OCI-LY7 (cell line): ENCODE results near the gene TTC28. TPM values are rescaled to one million over a fixed set of nuclear protein-coding genes. Genes with fewer than 3 reads are reported as not detected.

ENCODE experiments used
- BruUV-seq: library from RNA; stranded (reverse); fragments of 400-500 nt; replicated peaks from 2 replicates; lab custom pipeline; 2021; lab: Mats Ljungman, UMichigan
- CTCF ChIA-PET: fragments of 300-600 bp; sonication (Branson Sonifier 250); formaldehyde crosslinking; loops from one replicate; lab custom pipeline; 2022; ENCODE audit warnings: antibody characterized with exemption; ENCODE audit not compliant: unreplicated experiment; lab: Charles Lee
- POLR2A ChIA-PET: fragments of 300-600 bp; sonication (Branson Sonifier 250); formaldehyde crosslinking; loops from one replicate; lab custom pipeline; 2022; ENCODE audit warnings: antibody characterized with exemption; lab: Charles Lee
- DNase-seq: peaks from one replicate; pipeline ENCODE4 v3.0.0-alpha.2; 2015; ENCODE audit warnings: low spot score
- H2AFZ ChIP-seq: fragments of 200-600 bp; sonication (generic), shearing (Covaris generic); 2 replicates; pipeline ENCODE4 v1.6.1; 2014; ENCODE audit warnings: mild to moderate bottlenecking, antibody characterized with exemption, low read length, moderate library complexity
- H3K27ac ChIP-seq: fragments of 200-600 bp; sonication (generic); 2 replicates; pipeline ENCODE4 v1.5.1; 2014; ENCODE audit warnings: mixed run types, low read depth, mild to moderate bottlenecking, moderate library complexity, low read length, inconsistent platforms; ENCODE audit not compliant: poor library complexity, severe bottlenecking
- H3K36me3 ChIP-seq: fragments of 200-600 bp; sonication (generic); 2 replicates; pipeline ENCODE4 v1.6.1; 2014; ENCODE audit warnings: mild to moderate bottlenecking, antibody characterized with exemption, low read length, moderate library complexity, mixed read lengths; ENCODE audit not compliant: insufficient read depth
- H3K4me1 ChIP-seq: fragments of 200-600 bp; sonication (generic); 2 replicates; pipeline ENCODE4 v1.5.1; 2014; ENCODE audit warnings: mild to moderate bottlenecking, low read length; ENCODE audit not compliant: insufficient read depth, poor library complexity, severe bottlenecking
- H3K4me2 ChIP-seq: fragments of 200-600 bp; sonication (generic); 2 replicates; pipeline ENCODE4 v1.6.1; 2014; ENCODE audit warnings: mild to moderate bottlenecking, low read length
- H3K4me3 ChIP-seq: fragments of 200-600 bp; sonication (generic); 2 replicates; pipeline ENCODE4 v1.5.1; 2014; ENCODE audit warnings: mild to moderate bottlenecking, low read depth, low read length; ENCODE audit not compliant: poor library complexity, severe bottlenecking
- H3K79me2 ChIP-seq: fragments of 200-600 bp; sonication (generic); 2 replicates; pipeline ENCODE4 v1.6.1; 2016; ENCODE audit warnings: low read depth, mild to moderate bottlenecking, low read length, moderate library complexity, mixed read lengths; ENCODE audit not compliant: insufficient read depth
- H3K9me2 ChIP-seq: fragments of 200-600 bp; sonication (generic); 2 replicates; pipeline ENCODE4 v1.6.1; 2016; ENCODE audit warnings: mild to moderate bottlenecking, low read length, mixed read lengths; ENCODE audit not compliant: insufficient read depth
- H3K9me3 ChIP-seq: fragments of 200-600 bp; sonication (generic); 2 replicates; pipeline ENCODE4 v1.6.1; 2014; ENCODE audit warnings: mild to moderate bottlenecking, mixed run types, low read length, mixed read lengths
- H4K20me1 ChIP-seq: fragments of 200-600 bp; sonication (generic); 2 replicates; pipeline ENCODE4 v1.6.1; 2014; ENCODE audit warnings: mild to moderate bottlenecking, antibody characterized with exemption, low read length, moderate library complexity, mixed read lengths; ENCODE audit not compliant: insufficient read depth
- CTCF ChIP-seq: fragments of 200-600 bp; sonication (generic); conservative IDR thresholded peaks from 2 replicates; pipeline ENCODE4 v1.5.1; 2014; ENCODE audit warnings: mild to moderate bottlenecking, antibody characterized with exemption, low read length, moderate library complexity, mixed read lengths
- EZH2phosphoT487 ChIP-seq: fragments of 200-600 bp; sonication (generic); IDR thresholded peaks from 2 replicates; pipeline ENCODE4 v1.6.1; 2018; ENCODE audit warnings: low read depth, borderline replicate concordance, mild to moderate bottlenecking, mixed run types, antibody characterized with exemption, low read length, moderate library complexity, mixed read lengths
- intact Hi-C: fragments of 100-400 bp; cut with micrococcal nuclease; formaldehyde crosslinking; loops from one replicate; pipeline ENCODE4 v1.10.0; 2022; ENCODE audit not compliant: unreplicated experiment
- total RNA-seq, 2 experiments: library from RNA; depleted of rRNA in 1 of 2; stranded (reverse); fragments of >200 nt in 1 of 2; shearing (Covaris generic) in 1 of 2; gene quantifications; 2 replicates each; pipeline ENCODE4 v1.2.3, GENCODE V29; 2014 to 2022

TTC28 gene
- total RNA-seq, 2 experiments from 2014 or later = under 0.01 to 0.55 TPM

DNA sequence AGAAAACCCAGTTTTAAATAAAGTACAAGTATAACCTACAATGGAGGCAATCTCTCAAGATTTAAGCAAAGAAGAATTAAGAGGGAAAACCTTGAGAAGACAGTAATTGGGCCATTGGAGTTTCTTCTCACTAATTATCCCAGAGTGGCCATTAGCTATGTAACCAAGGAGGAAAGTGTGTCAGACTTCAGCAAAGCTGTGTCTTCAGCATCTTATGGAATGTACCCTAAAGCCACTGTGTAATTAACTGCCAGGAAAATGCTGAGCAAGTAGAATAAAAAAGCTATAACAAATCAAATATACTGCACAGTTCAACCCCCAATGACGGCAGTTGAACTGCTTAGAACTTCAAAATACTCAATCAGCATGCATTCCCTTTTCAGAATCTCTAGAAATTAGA, 261.6 kb downstream of the TTC28 start:
- H2AFZ ChIP-seq = no peak overlapping the region
- no TSS peak for BruUV-seq
- no peaks in the 10 kb centered on the region for H4K20me1 ChIP-seq
- no peak for DNase-seq
- H3K79me2 ChIP-seq = no peaks in the 10 kb centered on the region
- H3K4me3 ChIP-seq = no peak overlapping the region
- H3K4me1 ChIP-seq = no peaks in the 10 kb centered on the region
- no peak overlapping the region for H3K4me2 ChIP-seq
- CTCF ChIA-PET = no interaction called here
- intact Hi-C loops = no loop called here
- POLR2A ChIA-PET = interaction anchor here (1.2 kb wide), 1 partner anchor 21 kb away, joined by 3 read pairs; no protein-coding TSS in a partner anchor
- no peaks in the 10 kb centered on the region for H3K36me3 ChIP-seq
- H3K27ac ChIP-seq = no peak overlapping the region
- H3K9me3 ChIP-seq = no peaks in the 10 kb centered on the region
- TF ChIP-seq CTCF (no peak), EZH2phosphoT487 (no peak)
- H3K9me2 ChIP-seq = no peaks in the 10 kb centered on the region

DNA sequence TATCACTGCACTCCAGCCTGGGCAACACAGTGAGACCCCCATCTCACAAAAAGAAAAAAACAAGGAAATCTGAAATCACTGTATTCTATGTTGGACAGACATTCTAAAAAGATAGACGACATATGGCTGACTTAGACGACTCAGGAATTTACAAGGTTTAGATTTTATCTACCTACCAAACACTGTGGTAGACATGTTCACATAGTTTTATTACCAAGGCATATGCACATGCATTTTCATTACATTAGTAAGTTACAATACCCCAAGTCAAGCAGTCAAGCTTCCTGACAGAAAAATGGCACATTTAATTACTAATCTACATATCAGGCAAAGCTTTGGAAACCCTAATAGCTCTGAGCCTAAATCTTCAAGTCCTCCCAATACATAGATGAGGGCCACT, 262.2 kb downstream of the TTC28 start:
- Histone ChIP-seq H3K9me2 (no peaks in the 10 kb centered on the region), H2AFZ (no peak overlapping the region), H3K4me1 (no peaks in the 10 kb centered on the region), H3K27ac (no peak overlapping the region), H3K36me3 (no peaks in the 10 kb centered on the region), H3K4me3 (no peak overlapping the region), H3K4me2 (no peak overlapping the region), H4K20me1 (no peaks in the 10 kb centered on the region), H3K9me3 (no peaks in the 10 kb centered on the region), H3K79me2 (no peaks in the 10 kb centered on the region)
- no TSS peak for BruUV-seq
- no peak for DNase-seq
- TF ChIP-seq CTCF (no peak), EZH2phosphoT487 (no peak)
- ChIA-PET CTCF (no interaction called here), POLR2A (interaction anchor here (1.2 kb wide), 1 partner anchor 20 kb away, joined by 3 read pairs; no protein-coding TSS in a partner anchor)
- intact Hi-C loops = no loop called here

DNA sequence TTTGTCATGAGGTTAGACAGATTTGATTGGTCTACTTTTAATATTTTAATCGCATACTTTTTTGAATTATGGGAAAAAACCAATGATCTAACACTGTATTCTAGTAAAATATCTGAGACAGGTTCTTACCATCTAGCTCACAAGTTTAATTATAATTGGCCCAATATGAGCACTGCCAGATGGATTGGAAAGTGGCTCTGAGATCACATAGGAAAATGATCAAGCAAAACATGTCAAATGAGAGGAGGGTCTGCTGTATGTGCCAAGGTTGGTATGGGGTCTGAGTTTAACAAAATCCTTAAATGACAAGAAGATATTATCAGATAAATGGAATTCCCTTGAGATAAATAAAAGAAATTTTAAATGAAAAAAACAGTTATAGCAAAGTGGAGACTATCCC, 264.7 kb downstream of the TTC28 start:
- Histone ChIP-seq H3K27ac (no peak overlapping the region), H3K9me2 (no peaks in the 10 kb centered on the region), H3K4me1 (no peaks in the 10 kb centered on the region), H2AFZ (no peak overlapping the region), H4K20me1 (no peaks in the 10 kb centered on the region), H3K36me3 (no peaks in the 10 kb centered on the region), H3K4me3 (no peak overlapping the region), H3K4me2 (no peak overlapping the region), H3K79me2 (no peaks in the 10 kb centered on the region), H3K9me3 (no peaks in the 10 kb centered on the region)
- ChIA-PET POLR2A (no interaction called here), CTCF (no interaction called here)
- TF ChIP-seq CTCF = no peak
- TF ChIP-seq EZH2phosphoT487 = no peak
- no peak for DNase-seq
- no TSS peak for BruUV-seq
- intact Hi-C loops = no loop called here
